Caco-2 (cell line): ENCODE measurements around the gene EGFL7. TPM values are rescaled to one million over a fixed set of nuclear protein-coding genes. Genes with fewer than 3 reads are reported as not detected.

Experiments
- BruUV-seq: library from RNA; stranded (reverse); fragments of 400-500 nt; replicated peaks from 2 replicates; lab custom pipeline; 2021; lab: Mats Ljungman, UMichigan
- CTCF ChIA-PET: fragments of 300-600 bp; sonication (Branson Sonifier 250); formaldehyde crosslinking; loops from one replicate; lab custom pipeline; 2022; ENCODE audit warnings: antibody characterized with exemption; lab: Charles Lee
- POLR2A ChIA-PET: fragments of 300-600 bp; sonication (Branson Sonifier 250); formaldehyde crosslinking; loops from one replicate; lab custom pipeline; 2022; ENCODE audit warnings: antibody characterized with exemption; lab: Charles Lee
- DNase-seq, 2 experiments: peaks; one replicate each; pipeline versions ENCODE4 v3.0.0 to v3.0.0-alpha.2; 2020 to 2022
- H3K27me3 ChIP-seq: replicated peaks from 2 replicates; pipeline ENCODE4 v1.6.0; 2011; ENCODE audit warnings: low read length; ENCODE audit not compliant: control insufficient read depth, insufficient read depth
- H3K36me3 ChIP-seq: 2 replicates; pipeline ENCODE4 v1.5.1; 2011; ENCODE audit warnings: low read length; ENCODE audit not compliant: control insufficient read depth, insufficient read depth
- H3K4me1 ChIP-seq: fragments of 250-450 bp; sonication (Bioruptor Pico); 2 replicates; pipeline ENCODE4 v1.5.1; 2020; ENCODE audit warnings: mild to moderate bottlenecking
- H3K4me3 ChIP-seq: 2 replicates; pipeline ENCODE4 v1.5.1; 2011; ENCODE audit warnings: low read depth, mild to moderate bottlenecking, control low read depth, low read length
- H3K9me3 ChIP-seq: fragments of 250-450 bp; sonication (Bioruptor Pico); 2 replicates; pipeline ENCODE4 v1.5.1; 2020; ENCODE audit warnings: mild to moderate bottlenecking, moderate library complexity
- H3K27ac Mint-ChIP-seq: one replicate; pipeline ENCODE4 v1.8.0; 2022; ENCODE audit warnings: mixed read lengths; ENCODE audit not compliant: unreplicated experiment
- H3K27me3 Mint-ChIP-seq: one replicate; pipeline ENCODE4 v1.8.0; 2022; ENCODE audit warnings: mixed read lengths; ENCODE audit not compliant: insufficient read depth, unreplicated experiment
- H3K36me3 Mint-ChIP-seq: one replicate; pipeline ENCODE4 v1.8.0; 2022; ENCODE audit warnings: mild to moderate bottlenecking, mixed read lengths; ENCODE audit not compliant: insufficient read depth, unreplicated experiment
- H3K4me1 Mint-ChIP-seq: one replicate; pipeline ENCODE4 v1.8.0; 2022; ENCODE audit warnings: low read depth, mixed read lengths; ENCODE audit not compliant: unreplicated experiment
- H3K4me3 Mint-ChIP-seq: one replicate; pipeline ENCODE4 v1.8.0; 2022; ENCODE audit warnings: mild to moderate bottlenecking, moderate library complexity, mixed read lengths; ENCODE audit not compliant: unreplicated experiment
- H3K9me3 Mint-ChIP-seq: one replicate; pipeline ENCODE4 v1.8.0; 2022; ENCODE audit warnings: mixed read lengths; ENCODE audit not compliant: unreplicated experiment
- intact Hi-C: fragments of 100-400 bp; cut with micrococcal nuclease; formaldehyde crosslinking; loops from one replicate; pipeline ENCODE4 v1.10.0; 2022; ENCODE audit not compliant: unreplicated experiment
- total RNA-seq: library from RNA; stranded (reverse); gene quantifications from 2 replicates; pipeline ENCODE4 v1.2.3, GENCODE V29; 2022
- TF ChIP-seq, protein P1 (sequence below), 2 experiments: fragments of 200-600 bp in 1 of 2; IDR thresholded peaks; 1 replicate in 1 of 2; 2 replicates in 1 of 2; pipeline versions ENCODE4 v1.5.1 to v1.8.0; 2011 to 2022; ENCODE audit warnings: antibody characterized with exemption in 1 of 2, control low read depth in 1 of 2, inconsistent platforms in 1 of 2, low read depth in 1 of 2, low read length in 1 of 2, mild to moderate bottlenecking in 1 of 2, moderate library complexity in 1 of 2; ENCODE audit not compliant: insufficient read depth in 1 of 2, severe bottlenecking in 1 of 2, unreplicated experiment in 1 of 2

Gene EGFL7
- total RNA-seq, 1 experiment from 2014 or later: 30.2 TPM

DNA sequence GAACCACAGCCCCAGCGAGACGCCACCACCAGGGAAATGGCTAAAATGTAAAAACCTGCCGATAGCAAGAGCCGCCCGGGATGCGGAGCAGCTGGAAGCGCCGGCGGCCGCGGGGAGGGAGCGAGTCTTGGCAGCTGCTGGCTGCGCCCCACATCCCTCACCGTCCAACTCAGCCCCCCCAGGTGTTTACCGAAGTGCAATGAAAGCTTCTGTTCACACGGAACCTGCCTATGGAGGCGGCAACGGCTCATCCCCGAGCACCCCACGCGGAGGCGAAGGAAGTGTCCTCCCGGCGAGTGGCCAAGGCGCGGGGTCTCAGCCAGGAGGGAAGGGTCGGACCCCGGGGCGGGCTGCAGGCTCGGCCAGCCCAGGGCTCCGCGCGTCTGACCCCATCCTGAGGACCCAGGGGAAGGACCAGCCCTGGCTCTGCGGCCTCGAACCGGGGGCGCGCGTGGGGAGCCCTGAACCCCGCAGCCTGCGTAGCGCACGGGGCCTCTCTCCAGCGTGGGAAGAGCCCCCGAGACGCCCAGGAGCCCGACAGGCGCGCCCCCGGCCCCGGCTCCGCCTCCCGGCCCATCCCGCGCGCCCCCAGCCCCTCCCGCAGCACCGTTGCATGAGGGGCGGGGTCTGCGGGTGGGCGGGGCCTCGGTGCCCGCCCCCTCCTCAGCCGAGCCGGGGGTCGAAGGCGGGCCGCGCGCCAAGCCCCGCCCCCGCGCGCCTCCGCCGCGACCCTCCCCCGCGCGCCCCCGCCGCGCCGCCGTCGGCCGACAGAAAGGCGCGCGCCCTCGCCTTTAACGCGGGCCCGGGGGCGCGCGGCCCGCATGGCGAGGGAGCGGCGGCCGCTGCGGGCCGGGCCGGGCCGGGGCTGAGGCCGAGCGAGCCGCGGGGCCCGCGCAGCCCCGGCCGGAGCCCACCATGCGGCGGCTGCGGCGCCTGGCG lies 49.3 kb downstream of the EGFL7 start, which contains the start of gene DIPK1B:
Gene DIPK1B (plus strand): TSS at position 822 of the 939 bp plus-strand sequence. CDS start 94 bp downstream, at position 916.
- no TSS peak for BruUV-seq
- CTCF ChIA-PET: interaction anchor here (0.6 to 0.7 kb wide), 2 partner anchors 18 to 241 kb away, joined by 5 to 7 read pairs; no protein-coding TSS in a partner anchor

DNA sequence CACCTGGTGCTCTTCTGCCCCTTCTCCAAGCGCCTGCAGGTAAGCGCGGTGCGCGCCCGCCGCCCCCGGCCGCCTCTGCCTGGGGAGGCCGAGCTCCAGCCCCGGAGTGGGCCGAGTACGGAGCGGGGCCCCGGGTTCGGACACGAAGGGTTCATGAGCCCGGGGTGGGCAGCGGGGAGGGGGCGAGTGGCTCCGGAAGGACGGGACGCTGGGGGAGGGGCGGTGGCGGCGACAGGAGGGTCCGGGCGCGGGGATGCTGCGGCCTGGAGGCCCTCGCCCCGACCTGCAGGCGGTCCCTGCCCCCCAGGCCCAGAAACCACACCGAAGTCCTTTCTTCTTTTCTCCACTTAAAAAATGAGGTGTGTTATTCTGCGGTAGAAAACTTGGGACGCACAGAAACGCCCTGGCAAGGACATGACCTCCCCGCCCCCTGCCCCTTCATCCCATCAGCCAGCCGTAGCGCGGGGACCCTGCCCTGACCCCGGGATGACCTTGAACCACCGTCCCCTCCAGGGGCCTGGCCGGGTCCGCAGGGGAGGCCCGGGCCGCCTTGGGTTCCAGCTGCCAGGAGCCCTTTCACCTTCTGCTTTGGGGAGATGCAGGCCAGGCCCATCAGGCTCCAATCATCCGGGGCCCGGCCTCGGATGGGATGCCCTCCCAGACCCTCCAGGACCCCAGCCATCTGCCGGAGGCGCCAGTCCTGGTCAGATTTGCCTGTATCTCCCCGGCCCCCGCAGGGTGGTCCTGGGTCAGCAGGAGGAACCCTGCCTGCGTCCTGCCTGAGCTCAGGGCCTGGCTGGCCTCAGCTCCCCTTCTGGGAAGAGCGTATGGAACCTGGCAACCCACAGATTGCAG lies 50.2 kb downstream of the EGFL7 start:
- BruUV-seq: no TSS peak
- Mint-ChIP-seq H3K27me3 (no peaks in the 10 kb centered on the region), H3K36me3 (no peaks in the 10 kb centered on the region), H3K27ac (no peak overlapping the region), H3K4me1 (peaks cover 14% of the 10 kb centered on the region), H3K9me3 (no peaks in the 10 kb centered on the region), H3K4me3 (peak overlapping the region; percentile 66)
- Histone ChIP-seq H3K9me3 (no peaks in the 10 kb centered on the region), H3K4me1 (peaks cover 11% of the 10 kb centered on the region), H3K4me3 (peak overlapping the region; percentile 85), H3K36me3 (peaks cover 2% of the 10 kb centered on the region), H3K27me3 (no peaks in the 10 kb centered on the region)
- no peak for DNase-seq
- ChIA-PET CTCF (interaction anchor here (0.6 to 0.7 kb wide), 3 partner anchors 13 to 242 kb away, joined by 4 to 7 read pairs (median 5); no protein-coding TSS in a partner anchor), POLR2A (interaction anchor here (0.6 to 1.1 kb wide), 3 partner anchors 16 to 129 kb away, joined by 3 to 16 read pairs (median 3); no protein-coding TSS in a partner anchor)
- intact Hi-C loops: no loop called here
- TF ChIP-seq, protein P1, sequence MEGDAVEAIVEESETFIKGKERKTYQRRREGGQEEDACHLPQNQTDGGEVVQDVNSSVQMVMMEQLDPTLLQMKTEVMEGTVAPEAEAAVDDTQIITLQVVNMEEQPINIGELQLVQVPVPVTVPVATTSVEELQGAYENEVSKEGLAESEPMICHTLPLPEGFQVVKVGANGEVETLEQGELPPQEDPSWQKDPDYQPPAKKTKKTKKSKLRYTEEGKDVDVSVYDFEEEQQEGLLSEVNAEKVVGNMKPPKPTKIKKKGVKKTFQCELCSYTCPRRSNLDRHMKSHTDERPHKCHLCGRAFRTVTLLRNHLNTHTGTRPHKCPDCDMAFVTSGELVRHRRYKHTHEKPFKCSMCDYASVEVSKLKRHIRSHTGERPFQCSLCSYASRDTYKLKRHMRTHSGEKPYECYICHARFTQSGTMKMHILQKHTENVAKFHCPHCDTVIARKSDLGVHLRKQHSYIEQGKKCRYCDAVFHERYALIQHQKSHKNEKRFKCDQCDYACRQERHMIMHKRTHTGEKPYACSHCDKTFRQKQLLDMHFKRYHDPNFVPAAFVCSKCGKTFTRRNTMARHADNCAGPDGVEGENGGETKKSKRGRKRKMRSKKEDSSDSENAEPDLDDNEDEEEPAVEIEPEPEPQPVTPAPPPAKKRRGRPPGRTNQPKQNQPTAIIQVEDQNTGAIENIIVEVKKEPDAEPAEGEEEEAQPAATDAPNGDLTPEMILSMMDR (IDR thresholded peaks at IDR 0.05; ENCODE audit: insufficient read depth in 1 of 2, low read depth in 1 of 2, low read length in 1 of 2, severe bottlenecking in 1 of 2, unreplicated experiment in 1 of 2): no peak

More for the DNA sequence above, 49.3 kb downstream of the EGFL7 start, which contains the start of gene DIPK1B:
- H3K36me3 Mint-ChIP-seq: no peaks in the 10 kb centered on the region
- Histone ChIP-seq H3K4me3 (peak within 1 kb of the TSS; percentile 85), H3K36me3 (peaks cover 2% of the 10 kb centered on the region), H3K27me3 (no peaks in the 10 kb centered on the region), H3K9me3 (no peaks in the 10 kb centered on the region), H3K4me1 (peaks cover 11% of the 10 kb centered on the region)
- H3K4me3 Mint-ChIP-seq: peak within 1 kb of the TSS; percentile 66
- H3K27ac Mint-ChIP-seq: no peak within 1 kb of the TSS
- H3K9me3 Mint-ChIP-seq: no peaks in the 10 kb centered on the region
- intact Hi-C loops: no loop called here
- TF ChIP-seq, protein P1 (IDR thresholded peaks at IDR 0.05; ENCODE audit: insufficient read depth in 1 of 2, low read depth in 1 of 2, low read length in 1 of 2, severe bottlenecking in 1 of 2, unreplicated experiment in 1 of 2): no peak
- H3K27me3 Mint-ChIP-seq: no peaks in the 10 kb centered on the region
- peak; percentile 41 to 59 for DNase-seq
- POLR2A ChIA-PET: interaction anchor here (0.7 kb wide), 1 partner anchor 130 kb away, joined by 16 read pairs; no protein-coding TSS in a partner anchor
- H3K4me1 Mint-ChIP-seq: peaks cover 15% of the 10 kb centered on the region
